ENCODE data around the gene NR3C1. TPM values are rescaled to one million over a fixed set of nuclear protein-coding genes. Genes with fewer than 3 reads are reported as not detected.

NR3C1 gene
- total RNA-seq, 1 experiment from 2014 or later, result 50.8 TPM

- H3K27me3 ChIP-seq, result no peaks in the 10 kb centered on the region
- DNase-seq, result peak; percentile 98
- H3K36me3 ChIP-seq, result peaks cover 19% of the 10 kb centered on the region
- peak overlapping the region; percentile 80 for H3K4me3 ChIP-seq
- no peaks in the 10 kb centered on the region for H3K9me3 ChIP-seq
Observed at GRCh38 chr5:143404416-143405062, 1.1 kb upstream of the NR3C1 start.

- Histone ChIP-seq H3K27me3 (no peaks in the 10 kb centered on the region), H3K9me3 (no peaks in the 10 kb centered on the region), H3K36me3 (peaks cover 31% of the 10 kb centered on the region), H3K4me3 (peak overlapping the region; percentile 80)
- DNase-seq, result no peak
Observed at GRCh38 chr5:143403334-143403592, 223 bp downstream of the NR3C1 start.

DNA sequence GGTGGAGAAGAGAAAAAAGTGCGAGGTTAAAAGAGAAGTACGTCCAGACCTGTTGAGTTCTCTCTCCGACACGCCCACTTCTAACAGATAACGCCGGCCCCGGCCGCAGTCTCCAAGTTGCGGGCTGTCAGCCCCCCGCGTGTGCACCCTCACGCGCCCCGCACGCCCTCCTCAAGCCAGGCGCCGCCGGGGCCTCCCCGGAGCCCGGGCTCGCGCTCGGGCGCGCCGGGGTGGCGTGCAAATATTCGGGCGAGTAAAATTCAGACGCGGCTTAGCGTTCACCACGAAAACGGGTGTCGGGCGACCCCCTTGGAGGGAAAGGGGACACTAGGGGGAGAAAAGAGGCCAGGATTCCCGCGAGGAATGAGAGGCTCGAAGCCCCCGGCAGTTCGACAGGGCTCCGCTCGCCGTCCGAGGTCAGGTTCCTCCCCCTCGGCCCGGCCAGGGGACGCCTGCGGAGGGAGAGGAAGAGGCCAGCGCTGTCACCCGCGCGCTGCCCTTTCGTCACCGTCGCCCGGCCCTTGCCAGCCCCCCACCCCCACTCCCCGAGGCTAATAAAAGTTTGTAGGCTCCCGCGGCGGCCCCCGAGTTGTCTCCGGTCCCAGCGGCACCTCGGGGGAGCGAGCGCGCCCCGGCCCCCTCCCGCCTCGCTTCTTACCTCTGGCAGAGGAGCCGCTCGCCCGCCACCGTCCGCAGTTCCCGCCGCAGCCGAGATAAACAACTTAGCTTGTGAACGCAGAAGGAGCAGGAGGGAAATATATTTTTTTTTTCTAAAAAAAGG lies 743 bp downstream of the NR3C1 start:
- Histone ChIP-seq H3K9me3 (no peaks in the 10 kb centered on the region), H3K36me3 (peaks cover 34% of the 10 kb centered on the region), H3K4me3 (peak overlapping the region; percentile 80), H3K27me3 (no peaks in the 10 kb centered on the region)
- DNase-seq, result peak; percentile 75

GRCh38 chr5:143402017-143402552 lies 1.4 kb downstream of the NR3C1 start:
- H3K9me3 ChIP-seq, result no peaks in the 10 kb centered on the region
- H3K27me3 ChIP-seq, result no peaks in the 10 kb centered on the region
- H3K36me3 ChIP-seq, result peaks cover 38% of the 10 kb centered on the region
- DNase-seq, result no peak
- peak overlapping the region; percentile 80 for H3K4me3 ChIP-seq

DNA sequence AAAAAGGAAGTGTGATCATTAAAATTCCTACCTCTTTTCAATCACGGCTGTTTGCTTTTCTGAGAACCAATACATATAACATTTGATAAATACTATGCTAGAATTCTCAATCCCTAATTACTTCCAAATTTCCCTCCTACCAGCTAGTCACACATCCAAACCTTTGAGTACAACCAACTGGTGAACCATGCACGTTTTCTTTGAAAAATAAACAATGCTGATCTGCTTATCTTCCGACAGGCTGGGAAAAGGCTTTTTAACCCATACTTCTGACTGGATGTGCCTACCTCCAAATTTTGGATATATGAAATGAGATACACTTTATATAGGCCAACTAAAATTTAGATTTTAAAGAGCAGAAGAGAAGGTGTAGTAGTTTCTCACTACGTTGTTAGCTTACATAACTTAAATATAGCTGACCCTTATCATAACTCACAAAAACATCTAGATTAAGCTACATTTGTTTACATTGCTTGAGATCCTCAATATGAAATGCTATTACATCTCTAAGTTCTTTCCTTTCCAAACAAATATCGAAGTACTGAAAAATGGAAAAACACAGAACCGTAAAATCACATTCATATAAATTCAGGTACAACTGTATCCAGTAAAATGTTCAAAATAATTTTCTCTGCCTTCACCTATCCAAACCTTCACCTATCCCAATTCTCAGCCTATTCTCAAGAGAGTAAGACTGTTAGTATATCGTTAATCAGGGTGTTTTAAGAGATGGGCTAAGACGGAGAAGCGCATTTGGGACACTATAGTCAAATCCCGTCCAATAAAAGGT lies 2.1 kb downstream of the NR3C1 start:
- no peak for DNase-seq
- Histone ChIP-seq H3K27me3 (no peaks in the 10 kb centered on the region), H3K4me3 (peak overlapping the region; percentile 80), H3K9me3 (no peaks in the 10 kb centered on the region), H3K36me3 (peaks cover 40% of the 10 kb centered on the region)

DNA sequence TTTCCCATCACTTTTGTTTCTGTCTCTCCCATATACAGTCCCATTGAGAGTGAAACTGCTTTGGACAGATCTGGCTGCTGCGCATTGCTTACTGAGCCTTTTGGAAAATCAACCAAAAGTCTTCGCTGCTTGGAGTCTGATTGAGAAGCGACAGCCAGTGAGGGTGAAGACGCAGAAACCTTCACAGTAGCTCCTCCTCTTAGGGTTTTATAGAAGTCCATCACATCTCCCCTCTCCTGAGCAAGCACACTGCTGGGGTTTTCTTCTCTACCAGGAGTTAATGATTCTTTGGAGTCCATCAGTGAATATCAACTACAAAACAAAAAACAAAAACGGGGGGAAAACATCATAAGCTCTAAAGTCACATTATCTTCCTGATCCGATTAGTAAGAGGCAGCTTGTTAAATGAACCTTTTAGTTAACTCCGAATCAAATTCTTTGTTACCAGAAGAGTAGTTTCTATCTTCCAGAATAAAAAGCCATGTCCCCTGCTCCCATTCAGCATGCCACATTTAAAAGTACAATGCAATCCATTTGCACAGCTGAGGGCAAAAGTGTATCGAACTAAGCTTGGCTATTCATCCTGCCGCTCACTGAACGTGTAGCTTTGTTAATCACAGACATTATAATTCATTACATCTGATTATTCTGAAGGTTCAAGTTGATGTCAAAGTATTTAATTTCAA lies 2.8 kb downstream of the NR3C1 start:
- Histone ChIP-seq H3K4me3 (peak overlapping the region; percentile 80), H3K36me3 (peaks cover 40% of the 10 kb centered on the region), H3K9me3 (no peaks in the 10 kb centered on the region), H3K27me3 (no peaks in the 10 kb centered on the region)
- DNase-seq, result peak; percentile 46

GRCh38 chr5:143399616-143400540 lies 3.6 kb downstream of the NR3C1 start:
- DNase-seq, result no peak

GRCh38 chr5:143398451-143399237 lies 4.8 kb downstream of the NR3C1 start:
- Histone ChIP-seq H3K27me3 (no peaks in the 10 kb centered on the region), H3K9me3 (no peaks in the 10 kb centered on the region), H3K36me3 (peaks cover 43% of the 10 kb centered on the region), H3K4me3 (peak overlapping the region; percentile 80)
- DNase-seq, result no peak

More at GRCh38 chr5:143399616-143400540, 3.6 kb downstream of the NR3C1 start:
- no peaks in the 10 kb centered on the region for H3K27me3 ChIP-seq
- H3K36me3 ChIP-seq, result peaks cover 43% of the 10 kb centered on the region
- no peaks in the 10 kb centered on the region for H3K9me3 ChIP-seq
- peak overlapping the region; percentile 80 for H3K4me3 ChIP-seq

DNA sequence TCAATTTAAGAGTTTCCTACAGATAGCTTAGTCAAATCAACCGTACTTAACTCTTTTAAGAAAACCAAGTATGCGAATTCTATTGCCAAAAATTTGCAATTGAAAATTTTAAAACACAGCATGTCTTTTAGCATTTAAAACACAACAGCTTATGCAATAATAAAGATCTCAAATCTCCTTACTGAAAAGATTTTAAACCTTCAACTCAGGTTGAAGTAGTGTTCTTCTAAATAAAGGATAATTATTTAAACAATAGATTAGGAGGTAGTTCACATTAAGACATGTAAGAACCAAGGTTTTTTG lies 5.5 kb downstream of the NR3C1 start:
- Histone ChIP-seq H3K36me3 (peaks cover 45% of the 10 kb centered on the region), H3K9me3 (no peaks in the 10 kb centered on the region), H3K27me3 (no peaks in the 10 kb centered on the region), H3K4me3 (peak overlapping the region; percentile 80)
- DNase-seq, result no peak

- no peaks in the 10 kb centered on the region for H3K9me3 ChIP-seq
- DNase-seq, result no peak
- H3K4me3 ChIP-seq, result peak overlapping the region; percentile 80
- H3K36me3 ChIP-seq, result peaks cover 46% of the 10 kb centered on the region
- no peaks in the 10 kb centered on the region for H3K27me3 ChIP-seq
Observed at GRCh38 chr5:143397302-143398052, 6.0 kb downstream of the NR3C1 start.

DNA sequence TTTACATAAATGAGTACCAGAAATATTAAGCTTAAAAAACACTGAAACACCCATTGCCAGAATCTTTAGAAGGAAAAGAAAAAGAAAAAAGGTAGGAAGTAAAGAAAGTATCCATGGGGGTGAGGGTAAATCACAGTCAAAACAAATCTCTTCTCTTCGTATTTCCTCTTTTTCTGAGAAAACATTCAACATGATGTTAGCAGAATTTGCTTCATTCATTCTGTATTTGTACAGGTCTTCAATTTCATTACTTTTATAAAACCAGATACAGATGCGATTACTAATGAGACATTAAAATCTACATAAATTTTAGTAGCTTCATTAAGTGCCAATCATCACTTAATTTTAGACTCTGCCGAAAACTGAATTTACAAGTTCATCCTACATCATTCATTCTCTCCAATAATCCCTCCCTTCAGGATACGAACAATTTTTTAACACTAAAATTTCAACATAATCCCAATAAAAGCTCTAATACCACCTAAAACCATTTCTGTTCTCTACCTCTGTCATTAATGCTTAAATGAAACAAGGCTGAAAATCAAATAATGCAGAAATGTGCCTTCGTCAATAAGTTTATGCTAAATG lies 7.0 kb downstream of the NR3C1 start:
- H3K9me3 ChIP-seq, result no peaks in the 10 kb centered on the region
- H3K4me3 ChIP-seq, result peak overlapping the region; percentile 80
- DNase-seq, result no peak
- peaks cover 44% of the 10 kb centered on the region for H3K36me3 ChIP-seq
- no peaks in the 10 kb centered on the region for H3K27me3 ChIP-seq

DNA sequence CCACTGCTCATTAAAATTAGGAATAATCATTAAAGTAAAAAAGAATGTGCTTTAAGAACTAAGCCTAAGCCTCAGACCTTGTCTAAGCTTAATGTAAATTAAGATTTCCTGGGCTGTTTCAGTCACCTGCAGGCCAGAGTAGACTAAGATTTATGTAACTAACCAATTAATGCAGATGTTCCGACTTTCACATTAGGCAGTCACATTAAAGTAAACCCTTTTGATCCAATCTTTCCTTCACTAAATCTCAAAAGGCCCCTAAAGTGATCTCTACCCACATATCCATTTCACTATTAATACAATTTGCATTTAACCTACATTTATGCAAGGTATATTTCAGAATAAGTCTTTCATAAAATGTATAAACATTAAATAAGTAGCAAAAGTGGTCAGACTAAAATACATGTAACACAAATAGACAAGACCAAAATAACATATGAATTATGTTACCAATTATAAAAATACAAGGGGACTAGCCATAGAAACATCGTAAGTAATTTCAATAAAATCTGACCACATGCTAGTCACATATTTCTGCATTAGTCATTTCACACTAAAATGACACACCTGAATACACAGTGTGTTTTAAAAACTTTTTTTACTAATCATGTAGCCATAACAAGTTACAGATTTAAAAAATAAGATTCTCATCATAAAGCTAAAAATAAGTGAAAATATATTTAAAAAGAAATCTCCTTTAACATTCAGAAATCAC lies 7.7 kb downstream of the NR3C1 start:
- H3K9me3 ChIP-seq, result no peaks in the 10 kb centered on the region
- H3K27me3 ChIP-seq, result no peaks in the 10 kb centered on the region
- peak overlapping the region; percentile 80 for H3K4me3 ChIP-seq
- H3K36me3 ChIP-seq, result peaks cover 41% of the 10 kb centered on the region
- DNase-seq, result no peak

GRCh38 chr5:143393524-143393923 lies 10.0 kb downstream of the NR3C1 start:
- no peak for DNase-seq
- H3K36me3 ChIP-seq, result peaks cover 33% of the 10 kb centered on the region
- no peaks in the 10 kb centered on the region for H3K9me3 ChIP-seq
- no peaks in the 10 kb centered on the region for H3K27me3 ChIP-seq
- H3K4me3 ChIP-seq, result no peak overlapping the region

DNA sequence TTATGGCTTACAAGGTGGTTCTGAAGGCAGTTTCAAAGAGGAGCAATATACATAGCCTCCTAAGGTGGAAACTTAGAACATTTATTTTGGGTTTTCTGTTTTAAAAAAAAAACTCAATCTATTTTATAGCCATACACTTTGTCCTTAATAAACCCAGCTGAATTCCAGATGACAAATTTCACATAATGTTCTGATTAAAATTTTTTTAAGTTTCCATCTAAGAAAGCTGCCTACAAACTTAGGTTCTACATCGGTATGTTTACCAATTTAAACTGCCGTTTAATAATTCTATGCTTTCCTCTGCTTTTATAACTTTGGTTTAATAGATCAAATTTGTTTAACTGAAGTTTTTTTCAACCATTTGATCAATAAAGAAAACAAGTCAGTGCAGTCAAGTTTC lies 12.5 kb downstream of the NR3C1 start:
- no peak for DNase-seq
- Histone ChIP-seq H3K4me3 (no peak overlapping the region), H3K36me3 (peaks cover 47% of the 10 kb centered on the region), H3K9me3 (peaks cover 14% of the 10 kb centered on the region), H3K27me3 (no peaks in the 10 kb centered on the region)
